HK-2 (cell line): ENCODE data around the gene SLCO2A1.

Experiments used
- DNase-seq: peaks from one replicate; pipeline ENCODE4 v3.0.0-alpha.2; 2018; ENCODE audit not compliant: unreplicated experiment

Gene SLCO2A1

DNA sequence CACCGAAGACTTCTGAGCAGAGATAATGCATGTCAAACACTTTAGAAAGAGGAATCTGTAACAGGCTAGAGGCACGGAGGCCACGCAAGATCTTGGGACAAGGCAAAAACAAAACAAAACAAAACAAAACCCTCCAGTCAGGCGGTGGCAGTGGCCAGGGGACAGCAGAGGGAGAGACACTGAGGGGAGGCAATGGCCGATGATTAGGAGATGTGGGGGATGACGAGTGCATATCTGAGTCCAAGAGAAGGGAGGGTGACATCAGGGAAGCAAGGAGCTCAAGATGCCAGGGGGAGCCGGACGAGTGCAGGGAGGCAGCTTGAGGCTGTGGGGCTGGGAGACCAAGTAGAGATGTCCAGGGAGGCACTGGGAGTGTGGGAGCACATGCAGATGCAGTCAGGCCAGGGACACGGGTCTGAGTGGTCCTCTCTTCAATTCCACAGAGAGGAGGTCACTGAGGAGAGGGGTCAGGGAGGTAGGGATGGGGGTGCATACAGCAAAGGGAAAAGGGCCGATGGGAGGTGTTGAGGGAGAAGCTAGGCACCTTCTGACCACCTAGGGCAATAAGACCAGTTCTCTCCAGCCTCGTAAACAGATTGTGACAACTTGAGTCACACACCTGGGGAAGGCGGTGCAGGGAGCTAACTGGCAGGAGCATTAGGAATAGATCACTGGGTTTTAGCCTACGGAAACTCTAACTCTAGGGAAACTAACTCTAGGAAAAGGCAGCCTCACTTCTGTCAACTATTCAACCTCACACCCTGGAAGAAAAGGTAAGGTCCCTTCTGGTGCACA lies 29.6 kb downstream of the SLCO2A1 start:
- DNase-seq: no peak

DNA sequence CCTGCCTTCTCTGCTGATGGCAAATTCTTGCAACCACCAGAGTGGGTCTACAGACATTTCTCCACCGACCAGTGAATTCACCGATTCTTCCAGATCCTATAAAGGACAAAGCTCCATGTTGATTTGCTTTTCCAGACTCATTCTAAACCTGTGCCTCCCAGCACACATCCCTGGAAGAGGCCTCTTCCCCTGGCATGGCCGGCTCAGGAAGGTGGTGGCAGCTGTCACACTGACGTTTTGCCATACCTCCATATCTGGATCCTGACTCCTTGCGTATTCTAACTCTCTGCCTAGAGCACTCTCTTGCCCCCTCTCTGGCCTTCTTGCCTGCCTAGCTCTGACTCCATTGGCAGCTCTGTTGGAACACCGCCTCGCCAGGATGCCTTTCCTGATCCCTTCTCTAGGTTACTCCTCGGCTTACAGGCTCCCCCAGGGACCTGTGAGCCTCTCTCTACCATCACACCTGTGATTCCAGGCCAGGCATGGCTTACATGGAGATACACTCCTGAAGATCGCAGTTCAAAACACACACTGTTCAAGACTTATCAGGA lies 31.0 kb downstream of the SLCO2A1 start:
- no peak for DNase-seq

DNA sequence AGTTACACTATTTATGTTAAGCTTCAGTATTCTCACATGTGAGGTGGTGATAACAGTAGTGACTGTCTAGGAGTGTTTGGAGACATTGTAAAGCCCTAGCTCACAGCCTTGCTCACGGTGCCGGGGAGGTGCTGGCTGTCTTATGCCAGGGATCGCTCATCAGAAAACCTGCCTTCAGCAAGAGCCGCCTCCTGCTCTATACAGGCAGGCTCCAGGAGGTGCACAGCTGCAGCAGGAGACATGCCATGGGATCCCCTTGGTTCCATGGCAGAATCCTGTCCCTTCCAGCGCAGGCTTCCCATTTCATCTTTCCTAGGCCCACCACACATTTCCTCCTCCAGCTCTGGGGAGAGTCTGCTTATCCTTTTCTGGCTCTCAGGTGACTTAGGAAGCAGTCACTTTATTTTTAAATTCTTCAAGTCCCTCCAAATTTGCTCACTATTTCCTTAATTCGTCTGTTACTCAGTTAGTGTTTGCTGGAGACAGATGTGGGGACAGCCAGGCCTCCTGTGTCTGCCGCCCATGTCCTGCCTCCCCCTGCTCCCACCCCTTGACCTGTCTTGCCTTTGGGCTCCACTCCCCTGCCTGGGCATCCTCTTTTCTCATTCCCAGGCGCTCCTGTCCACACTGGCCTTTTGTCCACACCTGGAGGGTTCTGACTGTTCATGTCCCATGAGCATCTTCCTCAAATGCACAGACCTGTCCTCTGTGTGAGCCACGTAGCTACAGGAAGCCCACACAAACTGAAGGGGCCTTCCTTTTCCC lies 31.7 kb downstream of the SLCO2A1 start:
- DNase-seq: no peak

DNA sequence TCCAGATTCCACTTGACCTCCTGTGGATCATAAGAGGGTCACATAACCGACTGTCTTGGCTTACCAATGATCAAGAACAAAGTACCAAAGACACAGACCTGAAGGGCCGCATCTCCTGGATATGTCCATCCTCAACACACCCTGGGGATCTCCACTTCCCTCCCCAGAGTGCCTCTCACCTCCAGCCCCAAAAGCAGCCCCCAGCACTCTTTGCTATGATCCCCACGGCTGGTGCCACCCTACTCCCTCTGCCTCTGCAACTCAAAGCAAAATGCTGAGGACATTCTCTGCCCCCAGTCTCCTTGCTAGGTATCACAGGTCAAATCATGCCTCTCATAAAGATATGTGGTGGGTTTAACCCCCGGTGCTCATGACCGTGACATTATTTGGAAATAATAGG lies 32.7 kb downstream of the SLCO2A1 start:
- DNase-seq: no peak

DNA sequence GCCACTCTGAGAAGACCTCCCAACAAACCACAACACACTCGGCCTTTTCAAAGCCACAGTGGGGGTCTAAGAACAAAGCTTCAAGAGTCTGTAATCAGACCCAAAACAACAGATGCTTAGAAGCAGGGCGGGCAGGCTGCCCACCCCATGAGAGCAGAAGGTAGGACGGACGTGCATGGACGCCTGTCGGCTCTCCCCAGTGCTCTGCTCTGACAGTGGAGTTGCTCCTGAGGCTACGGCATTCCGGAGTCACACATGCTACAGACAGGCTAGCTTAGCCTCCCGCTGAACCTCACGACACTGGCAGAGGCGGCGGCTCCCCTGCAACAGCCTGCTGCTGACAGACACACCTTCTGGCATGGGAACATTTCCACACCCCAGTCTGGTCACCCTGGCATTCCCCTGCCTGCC lies 33.5 kb downstream of the SLCO2A1 start:
- DNase-seq: no peak

DNA sequence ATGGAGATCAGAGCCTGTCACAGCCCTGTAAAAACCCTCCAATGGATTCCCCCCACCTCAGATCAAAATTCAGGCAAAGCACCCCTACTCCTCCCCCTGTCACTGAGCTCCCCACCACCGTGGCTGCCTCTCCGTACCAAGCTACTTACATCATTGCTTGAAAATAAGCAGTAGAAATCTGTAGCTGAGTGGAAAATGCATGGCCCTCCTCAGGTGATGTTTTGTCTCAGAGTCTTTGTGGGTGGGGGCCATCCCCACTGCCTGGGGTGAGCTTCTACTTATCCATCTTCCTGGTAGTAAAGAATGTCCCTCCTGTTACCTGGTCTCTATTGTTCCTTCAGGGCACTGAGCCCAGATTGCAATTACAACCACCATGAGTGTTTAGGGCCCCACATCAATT lies 34.5 kb downstream of the SLCO2A1 start:
- DNase-seq: no peak

DNA sequence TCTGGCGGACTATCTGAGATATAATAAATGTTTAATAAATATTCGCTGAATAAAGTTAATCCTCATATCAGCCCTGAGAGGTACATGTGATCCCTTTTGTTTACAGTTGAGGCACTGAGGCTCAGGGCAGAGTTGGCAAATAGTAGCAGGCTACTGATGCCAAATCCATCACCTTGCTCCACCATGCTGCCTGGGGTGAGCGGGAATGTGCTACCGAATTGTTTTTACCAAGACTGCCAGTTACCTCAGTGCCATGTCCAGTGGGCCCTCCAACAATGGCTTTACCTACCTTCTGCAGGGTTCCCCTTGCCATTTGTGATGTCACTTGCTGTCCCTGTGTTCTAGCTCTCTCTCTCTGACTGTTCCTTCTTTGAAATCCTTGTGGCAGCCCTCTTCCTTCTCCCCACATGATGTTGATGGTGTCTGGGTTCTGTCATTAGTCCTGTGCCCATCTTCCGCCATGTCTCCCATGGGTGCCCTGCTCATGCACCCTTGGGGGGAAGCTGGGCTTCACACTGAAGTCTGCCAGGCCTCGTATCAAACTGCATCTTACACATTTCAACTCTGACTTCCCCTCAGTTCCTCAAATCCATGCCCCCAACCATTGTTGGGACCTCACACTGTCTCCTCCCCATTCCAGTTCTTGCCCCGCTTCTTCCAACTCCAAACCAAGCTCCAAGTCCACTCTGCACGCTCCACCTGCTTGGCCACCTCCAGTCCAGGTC lies 35.4 kb downstream of the SLCO2A1 start:
- no peak for DNase-seq

DNA sequence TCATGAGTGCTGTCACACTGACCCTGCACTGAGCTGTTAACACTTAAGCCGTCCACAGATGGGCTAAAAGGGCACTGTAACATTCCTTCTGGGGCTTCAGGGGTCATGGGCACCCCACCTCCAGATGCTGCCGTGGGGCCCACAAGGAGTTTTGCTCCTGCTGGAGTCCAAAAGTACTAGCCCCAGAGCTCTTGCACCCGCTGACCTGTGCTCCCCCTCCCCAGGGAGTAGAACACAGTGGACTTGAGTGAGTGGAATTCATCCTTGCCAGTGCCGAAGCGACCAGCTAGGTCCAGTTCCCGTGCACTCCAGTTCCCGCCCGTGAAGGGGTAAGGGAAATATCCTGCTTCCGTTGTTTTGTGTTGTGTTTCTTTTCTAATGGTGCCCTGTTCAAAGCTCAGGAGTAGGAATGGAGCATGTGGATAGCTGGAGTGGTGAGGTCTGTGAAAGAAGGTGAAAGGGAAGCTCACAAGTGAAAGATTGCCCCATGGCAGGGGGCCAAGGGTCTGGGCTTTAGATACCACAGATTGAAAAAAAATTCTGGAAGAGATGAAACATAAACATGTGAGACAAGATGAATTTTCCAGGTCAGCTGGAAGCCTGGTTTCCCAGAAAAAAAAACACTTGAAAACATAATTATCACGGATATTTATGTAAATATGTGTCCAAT lies 36.6 kb downstream of the SLCO2A1 start:
- no peak for DNase-seq

DNA sequence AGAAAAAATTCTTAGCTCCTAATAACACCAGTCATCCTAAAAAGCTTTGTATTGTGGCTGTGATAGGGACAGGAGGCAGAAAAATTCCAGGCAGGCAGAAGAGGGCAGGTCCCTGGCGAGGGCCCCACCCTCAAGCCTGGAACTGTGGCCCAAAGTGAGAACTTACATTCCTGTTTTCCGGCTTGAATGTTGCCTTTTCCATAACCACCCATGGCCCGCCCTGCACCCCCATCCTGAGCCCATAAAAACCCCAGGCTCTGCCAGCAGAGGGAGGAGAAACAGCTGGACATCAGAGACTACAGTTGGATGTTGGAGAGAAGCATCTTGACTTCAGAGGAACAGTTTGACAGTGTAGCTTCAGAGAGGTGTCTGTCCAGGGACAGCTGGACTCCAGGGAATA lies 37.3 kb downstream of the SLCO2A1 start:
- no peak for DNase-seq

DNA sequence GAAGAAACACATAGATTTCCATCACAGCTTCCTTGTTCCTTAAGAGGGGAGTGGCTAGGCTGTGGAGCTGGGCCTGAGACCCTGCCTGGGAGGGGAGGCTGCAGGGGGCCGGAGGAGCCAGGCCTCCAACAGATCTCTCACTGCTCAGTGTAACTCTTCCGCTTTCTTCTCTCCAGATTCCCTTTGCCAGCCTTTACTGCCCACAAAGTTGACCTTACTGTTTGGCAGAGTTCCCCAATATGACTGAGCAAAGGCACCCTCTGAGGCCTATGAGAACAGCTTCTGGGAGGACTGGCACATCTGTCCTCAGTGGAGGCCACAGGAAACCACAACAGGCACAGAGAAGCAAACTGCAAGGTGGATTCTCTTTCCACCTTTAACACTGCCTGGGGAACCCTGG lies 38.1 kb downstream of the SLCO2A1 start:
- no peak for DNase-seq

DNA sequence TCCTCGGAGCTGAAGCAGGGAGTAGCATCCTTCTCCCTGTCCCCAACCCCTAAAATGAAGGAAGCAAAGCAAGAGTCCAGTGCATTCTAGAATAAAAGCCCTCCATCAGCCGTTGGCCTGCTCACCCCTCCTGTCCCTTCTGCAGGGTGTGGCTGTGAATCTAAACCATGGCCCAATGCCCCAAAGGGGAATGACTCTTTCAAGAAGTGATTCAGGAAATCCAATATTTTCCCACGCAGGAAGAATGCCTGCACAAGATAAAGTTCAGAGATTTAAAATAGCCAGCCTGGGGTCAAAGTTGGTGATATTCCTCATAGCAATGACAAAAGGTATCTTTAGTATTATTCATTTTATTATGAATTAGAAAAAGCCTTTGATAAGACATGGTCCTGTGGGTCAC lies 38.5 kb downstream of the SLCO2A1 start:
- DNase-seq: no peak

DNA sequence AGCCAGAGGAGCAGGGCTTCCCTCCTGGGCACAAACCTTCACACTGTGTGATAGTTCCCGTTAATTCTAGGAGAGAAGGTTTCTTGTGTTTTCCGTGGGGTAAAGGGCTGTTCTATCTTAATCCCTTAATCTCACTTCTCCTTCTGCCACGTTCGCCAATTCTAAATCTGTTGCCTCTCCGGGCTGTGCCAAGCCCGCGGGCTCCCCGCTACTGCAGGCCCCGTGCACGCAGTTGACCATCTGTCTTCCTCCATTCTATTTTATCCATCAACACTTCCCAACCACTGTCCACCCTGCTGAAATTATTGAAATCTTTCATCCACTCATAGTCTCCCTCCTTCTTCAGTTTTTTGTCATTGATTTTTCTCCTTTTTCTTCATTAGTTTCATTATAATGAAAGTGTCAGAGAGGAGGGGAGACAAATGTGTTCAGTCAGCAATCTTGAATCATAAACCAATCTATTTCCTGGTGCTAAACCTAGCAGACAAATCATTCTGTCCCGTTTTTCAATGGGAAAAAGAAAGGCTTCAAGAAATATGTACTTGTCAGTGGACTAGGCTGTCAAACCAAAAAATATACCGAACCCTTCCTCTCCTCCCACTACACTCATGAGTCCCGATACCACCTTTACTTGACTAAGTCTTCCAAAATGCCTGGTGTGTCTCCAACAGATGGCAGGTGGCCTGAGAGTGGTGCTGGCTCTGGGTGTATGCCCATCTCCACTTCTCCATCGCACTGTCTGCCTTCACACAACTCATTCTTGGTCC lies 39.6 kb downstream of the SLCO2A1 start:
- no peak for DNase-seq

DNA sequence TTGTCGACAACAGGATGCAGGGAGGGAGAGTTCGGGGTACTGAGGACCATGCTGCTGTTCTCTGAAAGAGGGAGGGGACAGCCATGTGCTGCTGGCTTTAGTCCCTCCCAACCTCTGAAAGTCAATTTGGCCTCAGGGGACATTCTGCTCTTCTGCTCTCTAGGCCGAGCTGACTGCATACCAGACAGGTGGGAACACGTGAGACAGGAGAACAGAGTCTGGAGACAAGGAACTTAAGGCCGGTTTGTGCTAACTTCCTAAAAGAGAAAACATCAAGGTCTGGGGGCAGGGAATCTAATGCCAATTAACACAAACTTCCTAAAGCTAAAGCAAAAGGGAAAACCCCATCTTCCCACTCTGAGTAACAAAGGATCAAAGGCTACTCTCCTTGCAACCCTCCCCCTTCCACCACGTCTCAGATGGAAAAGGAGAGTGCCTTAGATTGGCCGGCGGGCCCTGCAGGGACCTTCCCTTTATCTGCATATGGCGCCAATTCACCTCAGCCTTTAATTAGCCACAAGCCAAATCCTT lies 41.0 kb downstream of the SLCO2A1 start:
- no peak for DNase-seq

DNA sequence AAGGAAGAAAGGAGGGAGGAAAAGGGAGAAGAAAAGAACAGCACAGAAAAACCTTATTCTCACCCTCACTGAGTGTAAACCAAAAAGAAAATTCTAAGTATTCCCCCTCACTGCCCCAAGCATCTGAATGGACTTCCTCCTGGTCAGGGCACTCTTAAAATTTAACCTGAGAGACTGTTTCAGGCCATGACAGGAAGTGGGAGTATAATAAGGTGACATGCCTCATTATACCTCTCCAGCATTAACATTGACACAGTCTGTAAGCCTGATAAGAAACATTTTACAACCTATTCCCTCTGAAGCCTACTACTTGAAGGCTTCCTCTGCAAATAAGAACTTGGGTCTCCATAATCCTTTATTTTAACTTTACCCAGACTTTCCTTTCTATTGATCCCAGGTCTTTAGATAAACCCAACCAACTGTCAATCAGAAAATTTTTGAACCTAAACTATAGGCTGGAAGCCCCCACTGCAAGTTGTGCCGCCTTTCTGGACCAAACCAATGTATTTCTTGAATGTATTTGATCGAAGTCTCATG lies 41.7 kb downstream of the SLCO2A1 start:
- no peak for DNase-seq

DNA sequence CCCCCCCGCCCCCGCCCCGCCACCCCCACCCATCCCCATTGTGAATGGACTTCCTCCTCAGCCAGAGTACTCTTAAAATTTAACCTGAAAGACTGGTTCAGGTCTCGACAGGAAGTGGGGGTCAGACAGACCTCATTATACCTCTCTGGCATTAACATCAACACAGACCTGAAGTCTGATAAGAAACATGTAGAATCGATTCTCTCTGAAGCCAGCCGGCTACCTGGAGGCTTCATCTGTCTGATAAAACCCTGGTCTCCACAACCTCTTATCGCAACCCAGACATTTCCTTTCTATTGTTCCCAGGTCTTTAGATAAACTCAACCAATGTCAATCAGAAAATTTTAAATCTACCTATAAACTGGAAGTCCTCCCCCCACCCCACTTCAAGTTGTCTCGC lies 42.6 kb downstream of the SLCO2A1 start:
- DNase-seq: no peak

DNA sequence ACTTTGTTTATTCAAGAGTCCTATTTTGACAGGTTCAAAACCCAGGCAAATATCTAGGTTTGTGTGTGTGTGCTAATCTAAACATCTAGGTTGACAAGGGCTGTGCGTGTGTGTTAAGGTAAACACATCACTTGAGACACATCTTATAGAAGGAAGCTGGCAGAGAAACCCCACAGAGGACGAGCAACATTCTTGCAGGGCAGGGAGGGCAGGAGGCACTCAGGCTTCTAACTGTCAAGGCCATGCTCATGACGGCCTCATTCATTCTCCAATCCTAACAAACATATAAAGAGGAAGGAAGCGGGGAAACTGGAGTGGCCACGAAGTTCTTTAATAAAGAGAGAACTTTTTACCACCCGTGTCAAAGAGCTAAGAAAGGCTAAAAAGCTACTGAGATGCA lies 43.4 kb downstream of the SLCO2A1 start:
- DNase-seq: no peak

DNA sequence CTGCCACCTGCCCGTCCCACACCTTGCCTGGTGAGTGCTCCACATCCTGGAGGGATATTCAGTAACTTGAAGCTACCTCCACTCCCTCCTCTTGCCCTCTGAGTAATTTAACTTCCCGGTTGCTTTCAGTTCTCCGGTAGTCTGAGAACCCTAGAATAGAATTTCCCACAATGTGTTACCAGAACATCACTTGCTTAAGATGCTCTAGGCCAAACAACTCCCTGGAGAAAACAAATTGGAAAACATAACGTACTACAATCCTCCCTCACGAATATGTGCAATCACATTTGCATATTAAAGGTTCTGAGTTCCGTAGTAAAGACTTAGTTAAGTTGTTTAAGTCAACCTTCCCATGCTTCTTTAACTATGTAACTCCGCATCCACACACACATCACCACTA lies 44.8 kb downstream of the SLCO2A1 start:
- DNase-seq: no peak

DNA sequence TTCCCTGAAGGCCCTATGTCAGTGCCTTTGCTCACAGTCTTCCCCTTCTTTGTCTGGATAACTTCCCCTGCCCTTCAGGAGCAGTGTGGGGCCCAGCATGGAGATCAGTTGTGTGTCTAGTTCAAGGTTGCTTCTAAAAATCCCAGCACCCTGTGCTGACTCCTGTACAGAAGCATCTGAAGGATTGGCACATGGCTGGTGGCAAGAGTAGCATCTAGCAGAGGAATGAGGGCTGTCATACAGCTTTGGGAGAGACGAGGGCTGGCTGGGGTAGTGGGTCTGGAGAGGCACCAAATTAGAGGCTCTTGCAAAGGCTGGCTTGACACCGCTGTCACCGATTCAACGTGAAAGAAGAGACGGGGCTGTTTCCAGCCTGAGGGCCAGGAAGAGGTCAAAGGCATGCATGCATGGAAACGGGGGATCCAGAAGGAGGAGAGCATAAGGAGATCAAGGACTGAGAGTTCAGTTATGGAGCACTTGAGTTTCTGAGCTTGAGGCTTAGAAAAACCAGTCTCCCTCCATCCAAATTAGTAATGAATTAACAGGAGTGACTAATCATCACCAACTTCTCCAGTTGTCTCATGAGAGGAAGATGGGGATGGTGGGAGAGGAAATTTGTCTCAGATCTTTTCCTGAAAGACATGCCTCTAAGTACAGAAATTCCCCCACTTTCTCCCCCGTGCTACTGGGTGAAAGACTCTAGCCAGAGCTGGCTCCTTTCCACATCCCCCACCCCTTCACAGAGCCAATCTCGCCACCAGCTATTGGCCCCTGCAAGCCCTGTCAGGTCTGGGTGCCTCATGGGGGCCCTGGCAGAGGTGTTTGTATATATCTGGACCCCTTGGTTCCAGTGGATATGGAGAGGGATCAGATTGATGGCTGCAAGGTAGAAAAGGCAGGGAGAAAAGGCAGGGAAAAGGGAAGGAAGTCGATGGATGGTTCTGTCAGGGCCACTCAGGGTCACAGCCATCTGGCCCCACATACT lies 45.9 kb downstream of the SLCO2A1 start:
- peak; percentile 56 for DNase-seq

DNA sequence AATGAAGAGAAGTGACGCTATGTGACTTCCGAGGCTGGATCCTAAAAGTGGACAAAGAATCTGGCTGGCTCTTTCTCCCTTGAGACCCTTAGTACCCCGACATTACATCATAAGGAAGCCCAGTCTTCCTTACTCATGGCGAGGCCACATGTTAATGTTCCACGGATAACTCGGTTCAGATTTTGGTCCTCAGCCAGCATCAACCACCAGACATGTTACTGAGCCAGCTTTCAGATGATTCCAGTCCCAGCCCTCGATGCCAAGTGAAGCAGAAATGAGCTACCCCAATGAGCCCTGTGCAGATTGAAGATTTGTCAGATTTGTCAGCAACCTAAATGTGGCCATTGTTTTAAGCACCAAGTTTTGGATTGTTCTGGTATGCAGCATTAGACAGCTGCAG lies 46.6 kb downstream of the SLCO2A1 start:
- DNase-seq: peak; percentile 74
